GM10266 (cell line): ENCODE results near the gene QRFP.
"Not testable (repeated sequence)": the region's sequence is repeated elsewhere in the genome, so short reads cannot be mapped to it uniquely, and the experiment has no call there.

Source experiments
- DNase-seq: peaks from one replicate; pipeline ENCODE4 v3.0.0; 2012; ENCODE audit errors: extremely low spot score
- CTCF ChIP-seq: IDR thresholded peaks from 2 replicates; pipeline ENCODE4 v1.5.1; 2012; ENCODE audit warnings: mild to moderate bottlenecking, low read depth; ENCODE audit not compliant: control insufficient read depth, insufficient read depth; ENCODE audit errors: missing control alignments

Gene QRFP

GRCh38 chr9:130852801-130853200 lies 43.8 kb downstream of the QRFP start:
- no peak for DNase-seq
- TF ChIP-seq CTCF, result no peak

- no peak for TF ChIP-seq CTCF
- DNase-seq, result no peak
Observed at GRCh38 chr9:130849356-130849755, 47.3 kb downstream of the QRFP start.

- not testable (repeated sequence) for DNase-seq
Observed at GRCh38 chr9:130848514-130848913, 48.1 kb downstream of the QRFP start.

- DNase-seq, result no peak
- no peak for TF ChIP-seq CTCF
Observed at GRCh38 chr9:130847306-130848217, 49.0 kb downstream of the QRFP start.

- no peak for TF ChIP-seq CTCF
- no peak for DNase-seq
Observed at GRCh38 chr9:130846487-130847305, 49.9 kb downstream of the QRFP start.

GRCh38 chr9:130845901-130846481 lies 50.6 kb downstream of the QRFP start:
- no peak for TF ChIP-seq CTCF
- DNase-seq, result no peak

- TF ChIP-seq CTCF, result no peak
- DNase-seq, result no peak
Observed at GRCh38 chr9:130845254-130845653, 51.4 kb downstream of the QRFP start.
